Measurements from ENCODE around the gene SLC22A1.

GRCh38 chr6:160174681-160175080 lies 53.1 kb downstream of the SLC22A1 start:
- TF ChIP-seq MAX (IDR thresholded peaks at IDR 0.05) = no peak
- TF ChIP-seq CTCF (IDR thresholded peaks at IDR 0.05; ENCODE audit: control extremely low read depth in 1 of 3, insufficient read depth in 1 of 3, low read depth in 1 of 3, low read length in 3 of 3) = no peak
- TF ChIP-seq CHD2 (IDR thresholded peaks at IDR 0.05; ENCODE audit: low read length) = no peak
- TF ChIP-seq TEAD4 (IDR thresholded peaks at IDR 0.05; ENCODE audit: low read depth, low read length) = no peak
- no peak for TF ChIP-seq YY1 (IDR thresholded peaks at IDR 0.05; ENCODE audit: low read depth, low read length)
- TF ChIP-seq EZH2 (IDR thresholded peaks at IDR 0.05; ENCODE audit: low read depth, low read length, severe bottlenecking) = no peak
- TF ChIP-seq TCF12 (IDR thresholded peaks at IDR 0.05; ENCODE audit: low read depth, low read length) = no peak
- no peak for TF ChIP-seq USF2 (IDR thresholded peaks at IDR 0.05; ENCODE audit: low read length)
